Embryonic facial prominence (tissue), 1 donor: ENCODE measurements around the gene MCRS1.

ENCODE experiments used
- DNase-seq: peaks from one replicate; pipeline ENCODE4 v3.0.0-alpha.2; 2016; ENCODE audit errors: extremely low spot score

MCRS1 gene

DNA sequence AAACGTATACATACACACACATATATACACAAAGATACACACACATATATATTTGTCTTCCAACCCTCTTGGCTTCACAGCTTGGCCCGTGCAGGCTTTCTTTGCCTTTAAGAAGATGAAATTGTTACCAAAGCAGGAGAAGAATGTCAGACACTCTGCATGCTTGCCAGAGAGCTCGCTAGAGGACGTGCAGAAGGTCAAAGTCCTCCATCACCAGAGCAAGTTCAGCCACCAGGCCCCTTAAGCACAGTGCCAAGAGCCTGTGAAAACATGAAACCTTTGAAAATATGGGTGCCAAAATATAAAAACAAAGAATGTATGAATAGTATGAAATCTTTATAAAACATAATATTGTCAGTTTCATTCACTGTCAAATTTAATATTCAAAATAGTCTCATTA is 14.9 kb upstream of the MCRS1 start:
- no peak for DNase-seq

DNA sequence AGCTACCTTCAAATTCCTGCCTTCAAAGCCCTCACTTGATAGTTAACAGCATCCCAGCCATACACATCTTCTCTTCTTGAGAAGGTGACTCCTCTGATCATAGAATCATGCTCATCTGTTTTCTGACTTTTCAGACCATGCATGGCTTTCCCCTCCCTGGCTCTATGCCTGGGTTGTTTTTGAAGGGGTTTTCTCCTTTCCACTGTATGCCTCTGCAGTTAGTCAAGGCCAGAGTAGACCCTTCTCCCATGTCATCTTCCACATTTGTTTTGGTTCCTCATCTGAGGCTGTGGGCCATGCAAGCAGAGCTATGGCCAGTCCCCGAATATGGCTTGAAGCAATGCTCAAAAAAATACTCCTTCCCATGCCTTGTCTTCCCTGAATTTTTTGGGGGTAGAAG is 14.3 kb upstream of the MCRS1 start:
- DNase-seq, result no peak

DNA sequence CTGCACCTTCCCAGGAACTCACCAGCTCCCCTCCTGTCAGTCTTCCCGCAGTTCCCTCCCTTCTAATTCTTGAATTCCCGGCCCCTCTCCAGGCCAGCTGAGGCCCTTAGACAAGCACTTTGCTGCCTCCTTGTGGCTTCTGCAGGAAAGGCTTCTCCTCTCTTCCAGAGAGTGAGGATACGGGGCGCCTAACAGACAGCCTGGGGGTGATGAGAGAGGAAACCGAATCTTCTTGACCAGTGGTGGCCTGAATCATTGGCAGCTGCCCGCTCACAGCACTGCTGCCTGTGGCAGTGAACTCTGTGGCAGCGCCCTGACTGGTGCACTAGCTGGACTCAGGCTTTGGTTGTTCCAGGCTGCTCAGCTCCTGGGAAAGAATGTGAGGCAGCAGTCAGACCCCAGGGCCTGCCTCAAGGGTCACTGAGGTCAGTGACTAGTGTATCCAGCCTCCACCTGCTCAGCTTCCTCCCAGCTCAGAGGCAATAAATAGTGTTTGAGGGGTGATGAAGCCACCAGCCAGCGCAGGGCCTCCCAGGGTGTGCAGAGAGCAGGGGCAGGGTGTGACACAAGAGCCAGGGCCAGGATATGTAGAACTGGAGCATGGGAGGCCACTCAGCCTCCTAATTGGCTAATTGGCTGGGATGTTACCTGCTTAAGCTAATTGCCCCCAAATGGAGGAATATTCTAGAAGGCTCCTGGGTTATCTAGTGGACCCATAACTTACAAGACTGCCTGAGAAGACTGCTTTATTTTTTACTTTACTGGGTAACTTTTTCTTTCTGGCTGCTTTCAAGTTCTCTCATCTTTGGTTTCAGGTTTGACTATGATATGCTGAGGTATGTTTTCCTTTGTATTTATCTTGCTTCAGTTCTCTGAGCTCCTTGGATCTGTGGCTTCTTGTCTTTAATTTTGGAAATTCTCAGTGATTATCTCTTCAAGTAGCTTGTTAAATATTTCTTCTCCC is 12.9 kb upstream of the MCRS1 start:
- peak; percentile 48 for DNase-seq

DNA sequence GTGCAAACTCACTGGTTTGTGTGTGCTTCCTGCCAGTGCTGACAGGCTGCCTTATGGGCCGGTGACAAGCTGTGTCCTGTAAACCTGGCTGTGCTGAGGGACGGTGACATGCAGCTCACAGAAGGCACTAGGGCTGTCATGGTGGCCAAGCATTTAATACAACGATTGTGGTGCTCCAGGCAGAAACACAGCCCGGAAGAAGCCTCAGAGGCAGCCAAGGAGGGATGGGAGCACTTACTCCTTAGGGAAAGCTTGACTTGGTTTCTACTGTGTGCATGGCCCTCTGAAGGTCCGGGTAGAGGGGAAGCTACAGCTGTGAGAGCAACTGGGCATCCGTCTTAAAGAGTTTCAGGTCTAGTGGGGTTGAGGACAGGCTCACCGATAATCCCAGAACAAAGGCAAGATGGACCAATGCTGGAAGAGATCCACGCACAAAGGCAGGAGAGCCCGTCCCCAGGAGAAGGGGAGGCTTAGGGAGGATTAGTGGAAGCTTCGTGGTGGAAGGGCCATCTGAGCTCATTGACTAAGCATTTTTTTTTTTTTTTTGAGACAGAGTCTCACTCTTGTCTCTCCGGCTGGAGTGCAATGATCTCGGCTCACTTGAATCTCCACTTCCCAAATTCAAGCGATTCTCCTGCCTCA is 10.7 kb upstream of the MCRS1 start:
- DNase-seq, result no peak

DNA sequence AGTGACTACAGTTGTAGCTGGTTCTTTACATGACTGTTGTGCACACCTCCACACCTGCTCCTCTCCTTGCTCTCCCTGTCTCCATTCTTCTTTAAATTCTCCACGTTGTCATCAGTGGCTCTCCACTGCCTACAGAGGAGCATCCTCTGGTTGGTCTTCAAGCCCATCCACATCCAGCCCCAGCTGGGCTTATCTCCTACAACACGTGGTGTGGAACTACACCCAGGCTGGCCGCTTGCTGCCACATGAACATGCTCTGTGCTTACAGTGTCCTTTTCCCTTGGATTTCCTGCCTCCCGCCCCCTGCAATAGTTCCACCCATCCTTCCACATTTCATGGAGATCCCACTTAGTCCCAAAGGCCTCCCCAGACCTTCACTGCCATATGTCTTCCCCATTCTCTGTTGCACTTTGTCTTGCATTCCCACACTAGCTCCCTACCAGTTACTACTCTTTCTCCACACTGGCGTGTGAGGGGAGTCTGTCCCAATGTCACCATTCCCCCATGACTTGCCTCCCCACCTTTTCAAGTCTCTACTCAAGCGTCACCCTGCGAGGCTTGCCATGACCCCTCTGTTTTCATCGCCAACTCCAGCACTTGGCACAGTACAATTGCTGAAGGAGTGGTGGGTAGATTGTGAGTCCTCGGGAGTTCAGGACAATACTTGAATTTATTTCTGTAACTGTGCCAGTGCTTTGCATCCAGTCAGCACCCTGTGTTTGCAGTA is 9.8 kb upstream of the MCRS1 start:
- no peak for DNase-seq

DNA sequence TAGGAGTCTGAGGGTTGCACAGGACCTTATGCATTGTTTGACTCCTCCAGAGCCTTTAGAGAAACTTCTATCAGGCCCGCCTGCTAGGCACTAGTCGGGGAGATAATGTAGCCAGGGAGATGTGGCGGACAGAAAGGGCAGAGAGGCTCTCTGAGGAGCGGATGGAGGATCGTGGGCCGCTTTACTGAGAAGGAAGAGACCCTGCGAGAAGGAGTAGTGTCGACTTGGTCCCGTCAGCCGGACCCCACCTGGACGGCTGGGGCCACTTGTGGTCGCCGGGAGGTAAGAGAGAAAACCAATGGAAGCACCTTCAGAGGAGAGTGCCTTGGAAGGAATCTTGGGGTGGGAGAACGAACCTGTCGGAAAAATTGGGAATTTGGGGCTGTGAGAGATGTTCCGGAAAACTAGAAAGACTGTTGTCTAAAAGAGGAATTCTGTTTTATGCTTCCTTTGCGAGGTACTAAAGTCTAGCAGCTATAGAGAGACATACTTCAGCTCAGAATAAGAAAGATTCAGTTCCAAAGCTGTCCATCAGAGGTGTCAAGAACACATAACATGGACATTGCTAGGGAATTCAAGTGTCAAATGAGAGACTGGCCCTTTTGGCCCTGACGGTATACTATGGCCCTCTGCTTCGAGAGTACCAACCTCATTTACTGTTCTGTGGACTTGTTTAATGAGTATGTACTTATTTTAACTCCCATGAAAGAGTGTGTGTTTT is 660 bp upstream of the MCRS1 start:
- no peak for DNase-seq

DNA sequence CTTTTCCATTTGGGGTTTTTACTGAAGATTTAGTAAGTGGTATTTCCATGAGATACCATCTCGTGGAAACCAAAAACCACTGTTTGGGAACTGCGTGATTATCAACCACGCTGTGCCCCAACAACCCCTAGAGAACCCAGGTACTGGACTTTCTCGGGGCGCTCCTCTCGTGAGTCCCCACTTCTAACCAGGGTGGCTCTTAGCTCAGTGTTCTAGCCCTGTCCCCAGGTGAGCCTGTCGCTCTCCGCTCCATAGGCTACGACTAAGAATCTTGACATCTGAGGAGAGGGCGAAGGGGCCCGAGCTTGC is 686 bp downstream of the MCRS1 start:
- DNase-seq, result no peak

DNA sequence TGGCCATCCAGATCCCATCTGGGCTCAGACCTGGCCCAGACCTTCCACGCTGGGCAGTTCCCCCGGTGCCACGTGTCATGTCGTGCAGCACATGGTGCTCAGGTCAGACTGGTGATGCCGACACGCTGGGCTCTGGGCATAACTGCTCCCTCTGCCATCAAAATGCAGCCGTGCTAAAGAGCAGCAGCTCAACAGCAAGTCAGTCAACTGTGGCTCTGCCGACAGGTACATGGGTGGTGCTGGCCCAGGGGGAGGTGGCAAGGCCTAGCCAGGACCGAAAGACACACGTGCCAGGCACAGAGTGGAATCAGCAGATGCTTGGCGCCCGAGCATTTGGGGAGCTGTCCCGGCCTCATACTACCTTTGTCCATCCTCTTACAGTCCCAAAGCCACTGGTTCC is 1.6 kb downstream of the MCRS1 start:
- no peak for DNase-seq

DNA sequence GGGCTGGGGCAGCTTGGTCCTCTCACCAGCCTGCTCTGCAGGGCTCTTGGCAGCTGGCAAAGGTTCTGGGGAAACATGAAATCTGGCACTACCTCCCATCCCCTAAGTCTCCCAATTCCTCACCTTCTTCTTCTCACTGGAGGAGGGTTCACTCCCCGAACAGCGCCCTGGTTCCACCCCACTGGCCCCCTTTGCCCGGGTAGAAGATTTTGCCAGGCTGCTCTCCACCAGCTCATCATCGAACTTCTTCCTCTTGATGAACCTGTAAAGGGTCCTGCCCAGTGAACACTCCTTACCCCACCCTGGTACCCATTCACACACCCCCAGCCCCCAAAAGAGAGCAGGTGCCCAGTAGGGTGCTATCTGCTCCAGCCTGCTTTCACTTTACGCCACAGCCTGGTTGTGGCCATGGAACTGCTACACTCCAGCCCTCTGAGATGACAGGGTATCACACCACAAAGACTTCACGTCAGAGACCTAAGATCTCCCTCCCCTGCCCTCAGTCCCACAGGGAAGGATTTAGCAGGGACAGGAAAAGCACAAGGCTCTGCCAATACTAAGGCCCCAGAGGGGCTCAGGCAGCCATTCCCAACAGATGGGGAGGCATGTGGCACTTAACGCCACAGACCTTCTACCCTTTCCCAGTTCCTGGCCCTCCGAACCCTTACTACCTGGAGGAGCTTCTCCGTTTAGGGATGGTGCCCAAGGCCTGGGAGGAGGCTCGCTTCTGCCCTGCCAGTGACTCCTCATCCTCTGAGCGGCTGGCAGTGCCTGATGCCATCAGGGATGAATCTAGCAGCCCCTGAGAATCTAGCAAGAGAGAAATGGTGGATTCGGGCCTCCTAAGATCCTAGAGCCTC is 2.3 kb downstream of the MCRS1 start:
- no peak for DNase-seq

DNA sequence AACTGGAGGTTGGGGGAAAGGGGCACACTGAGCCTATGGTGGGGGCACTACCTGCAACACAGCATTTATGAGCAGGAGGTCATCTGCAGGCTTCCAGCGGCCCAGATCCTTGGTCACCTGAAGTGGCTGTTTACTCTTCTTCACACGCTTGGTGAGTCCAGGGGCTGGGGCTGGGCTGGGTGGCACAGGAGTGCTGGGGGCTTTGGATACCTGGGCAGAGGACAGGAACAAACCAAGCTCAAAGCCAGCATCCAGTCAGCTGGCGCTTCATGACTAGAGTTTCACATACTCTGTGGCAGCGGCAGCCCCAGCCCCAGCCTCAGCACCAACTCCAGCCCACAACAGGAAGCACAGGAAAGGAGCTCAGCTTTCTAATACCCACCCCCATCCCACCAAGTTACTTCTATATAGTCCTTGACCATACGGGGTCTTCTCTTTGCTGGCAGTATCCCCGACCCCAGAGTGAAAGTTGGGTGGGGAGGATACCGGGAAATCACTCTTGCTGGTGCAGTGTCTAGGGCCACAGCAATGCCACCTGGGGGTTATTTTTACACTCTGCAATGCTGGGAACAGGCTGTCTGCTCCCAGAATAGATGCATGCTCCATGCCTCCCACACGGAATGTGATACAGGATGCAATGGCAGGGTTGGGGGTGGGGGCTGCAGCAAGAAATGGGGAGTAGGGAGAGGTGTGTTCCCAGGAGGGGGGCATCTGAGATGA is 3.1 kb downstream of the MCRS1 start:
- no peak for DNase-seq

DNA sequence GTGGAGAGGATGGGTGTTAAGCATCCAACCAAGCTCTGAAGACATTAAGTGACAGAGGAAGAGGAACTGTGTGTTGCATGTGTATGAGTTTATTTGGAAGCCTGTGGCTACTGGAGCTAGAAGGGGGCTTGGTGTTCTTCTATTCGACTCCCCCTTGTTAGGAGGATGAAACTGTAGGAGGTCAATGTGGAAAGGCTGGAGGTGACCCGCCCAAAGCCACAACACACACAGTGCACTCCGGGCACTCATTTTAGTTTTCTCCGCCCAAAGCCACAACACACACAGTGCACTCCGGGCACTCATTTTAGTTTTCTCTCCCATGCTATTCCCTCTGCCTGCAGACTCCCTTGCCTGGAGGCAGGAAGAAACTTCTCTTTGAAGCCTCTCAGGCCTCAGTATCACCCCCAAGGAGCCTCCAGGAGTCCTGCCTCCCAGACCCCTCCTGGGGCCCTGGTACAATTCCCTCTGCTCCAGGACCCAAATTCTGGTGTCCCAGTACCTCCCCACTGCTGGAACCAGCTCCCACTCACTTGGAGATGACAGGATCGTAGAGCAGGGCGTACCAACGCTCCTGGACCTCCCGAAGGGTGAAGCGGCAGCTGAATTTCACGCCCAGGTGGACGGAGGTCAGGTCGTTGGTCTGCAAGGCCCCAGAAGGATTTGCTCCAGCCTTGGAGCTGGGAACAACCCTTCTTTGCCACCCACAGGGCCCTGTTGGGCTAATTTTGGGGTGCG is 3.8 kb downstream of the MCRS1 start:
- DNase-seq, result no peak

DNA sequence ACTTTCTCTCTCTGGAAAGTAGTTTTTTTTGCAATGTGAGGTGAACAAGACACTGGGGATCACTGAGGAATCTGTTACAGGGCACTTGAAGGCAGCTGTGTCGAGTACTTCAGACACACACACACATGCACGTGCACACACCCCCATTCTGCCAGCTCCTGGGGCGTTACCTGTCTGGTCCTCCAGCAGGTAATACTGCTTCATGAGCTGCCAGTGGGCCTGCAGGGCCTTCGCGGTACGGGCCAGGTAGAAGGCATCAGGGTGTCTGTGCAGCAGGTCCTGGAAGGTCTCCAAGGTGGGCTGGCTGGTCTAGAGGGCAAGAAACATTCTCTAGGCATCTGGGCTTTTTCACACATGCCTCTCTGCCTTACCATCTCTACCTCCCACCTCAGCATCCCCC is 5.1 kb downstream of the MCRS1 start:
- DNase-seq, result no peak

DNA sequence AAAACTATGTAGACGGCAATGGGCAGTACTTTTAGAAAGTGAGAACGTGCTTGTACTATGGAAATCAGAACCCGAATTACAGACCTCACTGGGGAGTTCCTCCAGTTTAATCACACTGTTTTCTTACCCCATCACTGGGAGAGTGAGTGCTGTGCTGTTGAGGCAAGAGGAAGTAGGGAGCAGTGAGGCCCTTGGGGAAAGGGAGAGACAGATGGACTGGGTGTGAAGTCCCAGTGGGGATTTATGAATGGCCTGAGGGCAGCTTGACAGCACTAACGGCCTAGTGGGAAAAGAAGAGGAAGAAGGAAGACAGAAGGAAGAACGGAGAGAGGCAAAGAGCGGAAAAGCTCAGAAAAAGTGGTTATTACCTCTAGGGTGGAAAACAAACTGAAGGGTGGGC is 5.7 kb downstream of the MCRS1 start:
- no peak for DNase-seq

DNA sequence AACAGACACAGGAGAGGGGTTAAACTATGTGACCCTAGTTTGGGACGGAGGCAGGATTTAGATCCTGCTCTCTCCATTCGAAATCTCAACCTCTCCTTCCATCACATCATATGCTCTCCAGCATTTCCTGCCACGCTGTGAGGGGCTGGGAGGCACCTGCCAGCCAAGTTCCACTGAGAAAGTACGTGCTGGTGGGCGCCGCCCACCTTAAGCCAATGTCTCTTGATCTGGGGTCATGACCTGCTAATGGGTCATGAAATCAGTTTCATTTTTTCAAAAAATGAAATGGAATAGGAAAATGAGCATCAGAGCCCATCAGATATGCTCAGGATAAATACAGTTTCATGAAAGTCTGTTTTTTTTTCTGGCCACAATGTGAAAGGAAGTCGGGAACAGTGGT is 7.2 kb downstream of the MCRS1 start:
- DNase-seq, result no peak

DNA sequence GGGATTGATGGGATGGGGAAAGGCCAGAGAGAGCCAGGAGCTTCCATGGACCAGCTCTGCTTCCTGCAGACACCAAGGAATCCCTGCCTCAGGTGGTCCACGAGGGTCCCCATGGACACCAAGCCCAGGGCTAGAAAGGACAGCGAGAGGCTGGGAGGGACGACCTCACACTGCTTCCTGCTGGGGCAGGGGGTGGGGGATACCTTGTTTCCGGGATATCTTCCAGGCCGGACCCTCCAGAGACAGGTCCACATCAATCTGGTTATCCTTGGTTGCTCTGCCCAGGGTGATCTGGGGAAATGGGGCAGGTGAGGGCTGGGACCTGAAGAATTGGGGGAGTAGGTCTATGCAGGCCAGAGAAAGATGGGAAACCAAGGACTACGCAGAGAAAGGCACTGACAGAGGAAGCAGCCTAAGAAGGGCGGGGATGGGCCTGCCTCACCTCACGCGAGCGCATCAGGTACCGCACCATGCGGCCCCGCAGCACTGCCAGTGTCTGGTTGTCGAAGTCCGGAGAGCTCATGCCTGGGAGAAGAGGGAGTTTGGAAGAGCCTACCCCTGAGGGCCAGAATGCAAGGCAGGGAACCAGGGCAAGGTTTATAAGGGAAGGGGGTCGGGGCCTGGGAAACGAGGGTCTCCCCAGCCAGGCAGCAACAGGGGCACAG is 8.8 kb downstream of the MCRS1 start:
- no peak for DNase-seq

DNA sequence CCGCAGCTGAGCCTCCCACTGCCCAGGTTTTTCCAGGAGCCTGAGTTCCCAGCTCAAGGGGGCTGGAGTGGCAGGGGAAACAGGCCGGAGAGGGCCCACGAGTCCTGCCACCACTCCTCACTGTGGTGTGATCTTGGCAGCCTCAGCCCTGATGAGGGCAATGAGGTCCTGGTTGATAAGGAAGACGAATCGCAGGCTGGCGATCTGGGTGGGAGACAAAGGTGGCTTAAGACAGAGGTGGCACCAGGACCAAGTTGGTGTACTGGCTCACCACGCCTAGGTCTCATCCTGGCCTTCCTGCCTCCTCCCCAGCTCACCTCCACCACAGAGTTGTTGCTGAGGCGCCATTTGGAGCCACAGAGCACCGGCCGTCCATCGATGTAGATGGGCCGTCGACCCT is 9.4 kb downstream of the MCRS1 start:
- no peak for DNase-seq

DNA sequence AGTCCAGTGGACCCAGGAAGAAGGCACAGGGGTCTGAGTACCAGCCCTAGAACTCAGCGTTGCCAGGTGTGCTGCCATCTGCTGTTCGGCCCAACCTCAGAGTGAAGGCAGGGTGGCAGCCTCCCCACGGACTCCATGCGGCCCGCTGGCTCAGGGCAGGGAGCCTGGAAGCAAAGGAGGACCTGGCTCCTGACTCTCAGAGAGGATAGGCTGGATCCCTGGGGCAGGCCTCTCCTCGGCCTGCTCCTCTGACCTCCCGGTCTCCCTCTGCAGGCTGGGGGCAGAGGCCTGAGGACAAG is 10.1 kb downstream of the MCRS1 start:
- DNase-seq, result no peak

DNA sequence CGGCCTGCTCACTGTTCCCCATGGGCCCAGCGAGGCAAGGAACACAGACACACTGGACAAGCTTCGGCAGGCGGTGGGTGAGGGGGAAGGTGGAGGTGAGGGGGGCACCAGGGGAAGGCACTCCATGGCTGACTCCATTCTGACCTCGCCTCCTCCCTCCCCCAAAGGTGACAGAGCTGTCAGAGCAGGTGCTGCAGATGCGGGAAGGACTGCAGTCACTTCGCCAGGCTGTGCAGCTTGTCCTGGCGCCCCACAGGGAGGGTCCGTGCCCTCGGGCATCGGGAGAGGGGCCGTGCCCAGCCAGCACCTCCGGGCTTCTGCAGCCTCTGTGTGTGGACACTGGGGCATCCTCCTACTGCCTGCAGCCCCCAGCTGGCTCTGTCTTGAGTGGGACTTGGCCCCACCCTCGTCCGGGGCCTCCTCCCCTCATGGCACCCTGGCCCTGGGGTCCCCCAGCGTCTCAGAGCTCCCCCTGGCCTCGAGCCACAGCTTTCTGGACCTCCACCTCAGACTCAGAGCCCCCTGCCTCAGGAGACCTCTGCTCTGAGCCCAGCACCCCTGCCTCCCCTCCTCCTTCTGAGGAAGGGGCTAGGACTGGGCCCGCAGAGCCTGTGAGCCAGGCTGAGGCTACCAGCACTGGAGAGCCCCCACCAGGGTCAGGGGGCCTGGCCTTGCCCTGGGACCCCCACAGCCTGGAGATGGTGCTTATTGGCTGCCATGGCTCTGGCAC is 10.6 kb downstream of the MCRS1 start:
- no peak for DNase-seq
